ENCODE measurements around the gene CD44.
A peak's percentile ranks its signal among the peaks of the same experiment; 100 is the strongest.
"Not testable (repeated sequence)": the region's sequence is repeated elsewhere in the genome, so short reads cannot be mapped to it uniquely, and the experiment has no call there.

The CD44 gene

DNA sequence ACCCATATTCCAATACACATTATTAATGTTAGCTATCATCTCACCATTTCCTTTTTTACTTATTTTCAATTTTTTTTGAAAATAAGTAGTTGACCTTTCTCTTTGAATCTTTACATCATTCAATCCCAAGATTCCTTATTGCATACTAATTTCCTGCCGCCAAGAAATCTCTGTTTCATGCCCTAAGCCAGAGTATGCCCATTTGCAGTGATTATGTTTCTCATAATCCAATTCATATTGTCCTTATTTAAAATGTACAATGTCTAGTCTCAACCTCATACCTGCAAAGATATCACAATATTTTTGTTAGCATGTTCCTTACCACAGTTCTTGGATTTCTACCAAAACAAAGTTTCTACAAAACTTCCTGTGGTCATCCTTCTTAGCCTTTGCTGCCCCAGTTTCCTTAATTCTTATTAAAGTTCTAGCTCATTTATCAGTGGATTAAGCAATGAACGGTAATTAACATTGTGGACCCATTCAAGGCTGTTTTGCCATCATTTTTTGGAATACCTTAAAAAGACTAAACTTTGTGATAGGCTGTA, 75.3 kb downstream of the CD44 start:
- no peak for DNase-seq (ENCODE audit: low read depth)

DNA sequence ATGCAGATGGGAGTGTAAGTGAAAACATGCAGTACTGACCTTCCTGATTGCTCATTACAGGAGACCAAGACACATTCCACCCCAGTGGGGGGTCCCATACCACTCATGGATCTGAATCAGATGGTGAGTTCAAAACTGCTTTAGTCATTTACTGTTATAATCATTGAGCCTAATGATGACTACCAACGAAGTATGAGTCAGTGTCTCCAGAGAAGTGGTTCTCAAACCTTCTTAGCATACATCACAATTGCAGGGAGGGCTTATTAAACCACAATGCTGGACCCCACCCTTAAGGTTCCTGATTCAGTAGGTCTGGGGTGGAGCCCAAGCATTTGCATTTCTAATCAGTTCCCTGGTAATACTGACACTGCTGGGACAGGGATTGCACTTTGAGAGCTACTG, 75.8 kb downstream of the CD44 start:
- DNase-seq (ENCODE audit: low read depth): no peak

DNA sequence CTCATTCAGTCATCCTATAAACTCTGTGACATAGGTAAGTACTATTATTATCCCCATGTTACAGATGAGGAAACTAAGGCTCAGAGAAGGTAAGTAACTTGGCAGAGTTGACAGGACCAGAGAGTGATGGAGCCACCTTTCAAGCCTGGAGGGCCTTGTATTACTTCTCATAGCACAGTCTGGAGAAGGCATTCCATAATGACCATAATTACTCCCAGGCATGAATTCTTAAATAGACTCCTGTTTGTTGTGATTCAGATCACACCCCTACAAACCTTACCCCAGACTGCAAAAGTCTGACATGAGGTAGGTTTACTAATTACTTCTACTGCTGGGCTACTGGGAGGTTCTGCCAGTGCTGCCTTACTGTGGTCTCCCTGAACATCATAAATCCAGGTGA, 77.0 kb downstream of the CD44 start:
- DNase-seq (ENCODE audit: low read depth): no peak

DNA sequence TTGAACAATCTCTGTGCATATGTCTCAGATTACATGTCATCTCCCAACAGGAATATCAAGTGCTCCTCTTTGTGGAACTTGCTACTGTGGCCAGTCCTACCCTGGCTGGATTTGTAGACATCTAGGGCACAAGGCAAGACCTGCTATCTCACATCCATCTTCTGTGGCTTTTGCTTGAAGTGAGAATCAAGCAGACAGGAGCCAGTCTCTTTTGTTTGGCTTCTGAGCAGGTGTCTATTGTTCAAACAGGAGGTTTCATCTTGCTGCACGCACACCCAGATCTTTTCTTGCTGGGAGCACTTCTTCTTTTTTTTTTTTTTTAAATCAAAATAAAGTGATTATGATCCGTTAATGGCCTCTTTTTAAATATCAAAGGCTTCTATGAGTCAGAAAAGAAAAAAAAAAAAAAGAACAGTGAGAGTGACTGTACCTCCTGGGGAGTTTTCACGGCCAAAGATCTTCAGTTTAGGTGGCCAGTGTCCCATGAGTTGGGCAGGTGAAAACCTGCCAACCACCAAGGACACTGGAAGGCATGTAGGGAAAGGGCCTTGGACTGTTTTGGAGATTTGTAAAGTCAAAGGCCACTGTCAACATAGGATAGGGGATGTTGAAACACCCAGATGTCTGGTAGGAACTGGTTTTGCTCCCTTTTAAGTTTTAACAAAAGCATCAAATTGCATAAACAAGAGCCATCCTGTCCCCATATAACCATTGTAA, 78.1 kb downstream of the CD44 start:
- DNase-seq (ENCODE audit: low read depth): no peak

DNA sequence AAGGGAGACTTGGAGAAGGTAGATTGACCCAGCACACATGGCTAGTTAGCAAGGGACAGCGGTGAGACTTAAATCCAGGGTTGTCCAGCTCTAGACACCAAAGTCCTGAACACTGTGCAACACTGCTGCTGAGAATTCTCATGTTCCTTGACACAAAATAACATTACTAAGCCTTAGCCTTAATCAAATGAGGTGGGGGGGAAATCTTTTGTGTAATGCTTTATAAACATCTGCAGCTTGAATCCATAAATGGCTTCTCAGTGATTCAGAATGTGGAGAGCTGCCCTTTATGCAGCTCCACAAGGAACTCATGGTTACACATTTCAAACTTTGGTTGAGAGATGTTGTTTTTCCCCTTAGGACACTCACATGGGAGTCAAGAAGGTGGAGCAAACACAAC, 80.0 kb downstream of the CD44 start:
- no peak for DNase-seq (ENCODE audit: low read depth)

DNA sequence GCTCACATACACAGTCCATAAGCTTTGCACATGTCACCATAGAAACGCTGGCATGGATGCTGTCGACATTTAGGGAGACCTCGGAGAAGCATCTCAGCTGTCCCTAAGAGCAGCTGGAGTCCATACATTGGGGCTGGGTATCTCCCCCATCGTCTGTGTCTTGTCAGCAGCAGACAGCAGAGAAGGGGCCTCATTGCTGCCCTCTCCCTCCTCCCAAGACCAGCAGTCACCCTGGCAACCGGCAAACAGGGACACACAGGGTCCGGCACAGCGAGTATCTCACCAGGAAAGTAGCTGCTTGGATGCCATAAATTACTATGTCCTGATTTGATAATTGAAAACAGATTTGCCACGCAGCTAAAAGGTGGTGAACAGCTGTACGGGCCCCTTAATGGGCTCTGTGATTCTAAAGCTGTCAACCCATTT, 84.4 kb downstream of the CD44 start:
- no peak for DNase-seq (ENCODE audit: low read depth)

DNA sequence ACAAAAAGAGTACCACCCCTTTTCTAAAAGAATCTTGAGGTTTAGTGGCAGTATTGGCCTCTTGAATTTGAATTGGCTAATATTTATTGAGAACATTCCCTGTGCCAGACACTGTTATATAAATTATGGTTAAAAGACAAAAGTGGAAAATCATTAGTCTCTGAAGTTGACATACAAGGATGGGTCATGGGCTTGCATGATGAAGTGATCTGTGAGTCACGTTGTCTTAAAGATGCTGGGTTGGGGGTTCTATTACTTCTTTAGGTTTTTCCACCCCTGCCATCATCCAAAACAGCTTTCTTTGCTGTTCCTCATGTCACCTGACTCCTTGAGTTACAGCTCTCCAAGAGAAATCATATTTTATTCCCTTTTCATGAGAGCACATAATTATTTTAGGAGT, 85.0 kb downstream of the CD44 start:
- no peak for DNase-seq (ENCODE audit: low read depth)

DNA sequence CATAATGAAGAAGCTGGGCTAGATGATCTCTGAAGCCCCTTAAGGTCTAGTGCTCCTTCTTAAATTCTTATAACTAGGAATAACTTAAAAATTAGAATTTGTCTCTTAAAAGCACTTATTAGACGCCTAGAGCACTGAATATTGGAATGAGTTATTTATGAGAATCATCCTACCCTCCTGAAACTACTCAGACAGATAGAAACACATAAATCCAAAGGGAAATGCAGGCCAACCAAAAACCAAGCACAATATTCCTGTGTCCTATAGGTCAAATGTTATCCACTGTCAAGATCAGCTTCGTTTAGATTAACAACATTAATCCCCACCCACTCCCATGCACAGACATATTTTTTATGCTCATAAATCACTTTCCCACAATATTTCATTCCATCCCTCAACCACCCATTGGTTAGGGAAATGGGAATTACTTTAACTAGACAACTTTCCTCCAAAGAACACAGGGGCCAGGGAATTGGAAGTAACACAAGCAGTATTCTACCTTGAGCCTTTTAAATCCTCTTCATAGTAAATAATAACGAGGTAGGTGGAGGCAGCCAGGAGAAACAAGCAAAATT, 87.1 kb downstream of the CD44 start:
- DNase-seq (ENCODE audit: low read depth): no peak

DNA sequence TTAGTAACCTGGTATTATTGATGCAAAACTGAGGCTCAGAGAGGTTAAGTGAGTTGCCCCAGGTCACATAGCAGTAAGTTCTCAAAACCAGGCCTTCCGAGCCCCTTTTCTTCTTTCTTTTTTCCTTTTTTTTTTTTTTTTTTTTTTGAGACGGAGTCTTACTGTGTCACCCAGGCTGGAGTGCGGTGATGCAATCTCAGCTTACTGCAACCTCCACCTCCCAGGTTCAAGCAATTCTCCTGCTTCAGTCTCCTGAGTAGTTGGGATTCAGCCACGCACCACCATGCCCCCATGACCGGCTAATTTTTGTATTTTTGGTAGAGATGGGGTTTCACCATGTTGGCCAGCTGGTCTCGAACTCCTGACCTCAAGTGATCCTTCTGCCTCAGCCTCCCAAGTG, 87.8 kb downstream of the CD44 start:
- not testable (repeated sequence) for DNase-seq (ENCODE audit: low read depth)

DNA sequence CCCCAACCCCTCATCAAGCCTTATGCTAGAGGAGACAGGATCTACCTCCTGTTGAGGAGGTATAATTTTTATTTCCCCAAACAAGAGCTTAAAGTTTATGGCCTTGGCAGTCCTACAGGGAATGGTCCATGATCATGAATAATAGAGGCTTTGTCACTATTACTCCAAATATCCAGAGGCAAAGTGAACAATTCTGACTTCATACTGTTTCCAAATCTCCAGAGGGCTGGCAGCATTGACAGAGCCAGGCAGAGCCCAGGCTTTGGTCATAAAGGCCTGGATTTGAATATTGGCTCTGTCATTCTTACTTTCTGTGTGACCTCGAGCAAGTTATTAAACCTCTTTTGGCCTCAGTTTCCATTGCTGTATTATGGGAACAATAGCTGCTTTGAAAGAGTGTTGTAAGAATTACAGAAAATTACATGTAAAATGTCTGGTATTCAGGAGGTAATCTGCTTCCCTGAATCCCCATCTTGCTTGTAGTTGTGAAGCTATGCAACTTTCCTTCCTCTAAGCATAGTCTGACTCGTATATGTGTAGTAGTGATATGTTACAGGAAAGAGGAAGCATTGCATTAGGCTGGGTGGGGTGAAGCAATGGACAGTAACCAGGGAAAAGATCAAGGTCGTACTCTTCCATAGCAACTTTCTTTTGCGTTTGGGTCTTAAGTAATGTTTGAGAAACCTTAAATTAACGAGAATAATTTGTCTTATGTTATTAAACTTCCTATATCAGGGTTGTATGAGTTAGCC, 88.8 kb downstream of the CD44 start:
- DNase-seq (ENCODE audit: low read depth): no peak

DNA sequence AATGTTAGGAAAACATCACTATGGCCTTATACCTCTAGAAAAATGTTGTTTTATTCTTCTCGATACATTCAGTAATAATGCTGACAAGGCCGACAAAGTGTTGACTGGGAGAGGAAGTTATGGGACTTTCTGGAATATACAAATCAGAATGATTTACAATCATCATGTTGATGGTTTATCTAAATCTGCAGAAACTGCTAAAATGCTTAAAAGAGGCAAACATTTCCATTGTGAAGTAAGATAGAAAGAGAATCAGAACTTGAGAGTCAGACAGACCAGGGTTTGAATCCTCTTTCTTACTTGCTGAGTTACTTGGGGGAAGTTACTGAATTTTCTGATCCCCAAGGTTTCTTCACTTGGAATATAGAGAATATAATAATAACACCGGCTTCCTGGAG, 89.4 kb downstream of the CD44 start:
- no peak for DNase-seq (ENCODE audit: low read depth)

DNA sequence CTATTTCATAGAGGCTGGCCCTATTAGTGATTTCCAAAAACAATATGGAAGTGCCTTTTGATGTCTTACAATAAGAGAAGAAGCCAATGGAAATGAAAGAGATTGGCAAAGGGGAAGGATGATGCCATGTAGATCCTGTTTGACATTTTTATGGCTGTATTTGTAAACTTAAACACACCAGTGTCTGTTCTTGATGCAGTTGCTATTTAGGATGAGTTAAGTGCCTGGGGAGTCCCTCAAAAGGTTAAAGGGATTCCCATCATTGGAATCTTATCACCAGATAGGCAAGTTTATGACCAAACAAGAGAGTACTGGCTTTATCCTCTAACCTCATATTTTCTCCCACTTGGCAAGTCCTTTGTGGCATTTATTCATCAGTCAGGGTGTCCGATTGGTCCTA, 91.4 kb downstream of the CD44 start:
- DNase-seq (ENCODE audit: low read depth): no peak

DNA sequence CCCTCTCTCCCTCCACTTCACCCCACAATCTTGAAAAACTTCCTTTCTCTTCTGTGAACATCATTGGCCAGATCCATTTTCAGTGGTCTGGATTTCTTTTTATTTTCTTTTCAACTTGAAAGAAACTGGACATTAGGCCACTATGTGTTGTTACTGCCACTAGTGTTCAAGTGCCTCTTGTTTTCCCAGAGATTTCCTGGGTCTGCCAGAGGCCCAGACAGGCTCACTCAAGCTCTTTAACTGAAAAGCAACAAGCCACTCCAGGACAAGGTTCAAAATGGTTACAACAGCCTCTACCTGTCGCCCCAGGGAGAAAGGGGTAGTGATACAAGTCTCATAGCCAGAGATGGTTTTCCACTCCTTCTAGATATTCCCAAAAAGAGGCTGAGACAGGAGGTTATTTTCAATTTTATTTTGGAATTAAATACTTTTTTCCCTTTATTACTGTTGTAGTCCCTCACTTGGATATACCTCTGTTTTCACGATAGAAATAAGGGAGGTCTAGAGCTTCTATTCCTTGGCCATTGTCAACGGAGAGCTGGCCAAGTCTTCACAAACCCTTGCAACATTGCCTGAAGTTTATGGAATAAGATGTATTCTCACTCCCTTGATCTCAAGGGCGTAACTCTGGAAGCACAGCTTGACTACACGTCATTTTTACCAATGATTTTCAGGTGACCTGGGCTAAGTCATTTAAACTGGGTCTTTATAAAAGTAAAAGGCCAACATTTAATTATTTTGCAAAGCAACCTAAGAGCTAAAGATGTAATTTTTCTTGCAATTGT, 92.3 kb downstream of the CD44 start:
- no peak for DNase-seq (ENCODE audit: low read depth)

DNA sequence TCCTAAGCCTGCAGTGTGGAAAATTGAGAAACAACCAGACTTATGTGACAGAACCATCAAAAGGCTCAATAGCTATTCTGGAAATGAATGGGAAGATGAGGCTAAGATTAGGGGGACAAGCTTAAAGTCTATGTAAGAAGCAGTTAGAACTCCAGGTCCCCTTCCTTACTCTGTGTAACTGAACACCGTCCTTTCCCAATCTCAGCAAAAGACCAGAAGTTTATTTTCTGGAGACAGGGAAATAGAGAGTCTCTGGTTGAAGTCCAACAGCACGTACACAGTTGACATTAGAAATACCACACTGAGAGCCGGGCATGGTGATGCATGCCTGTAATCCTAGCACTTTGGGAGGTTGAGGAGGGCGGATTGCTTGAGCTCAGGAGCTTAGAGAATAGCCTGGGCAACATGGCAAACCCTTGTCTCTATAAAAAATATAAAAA, 93.9 kb downstream of the CD44 start:
- no peak for DNase-seq (ENCODE audit: low read depth)

DNA sequence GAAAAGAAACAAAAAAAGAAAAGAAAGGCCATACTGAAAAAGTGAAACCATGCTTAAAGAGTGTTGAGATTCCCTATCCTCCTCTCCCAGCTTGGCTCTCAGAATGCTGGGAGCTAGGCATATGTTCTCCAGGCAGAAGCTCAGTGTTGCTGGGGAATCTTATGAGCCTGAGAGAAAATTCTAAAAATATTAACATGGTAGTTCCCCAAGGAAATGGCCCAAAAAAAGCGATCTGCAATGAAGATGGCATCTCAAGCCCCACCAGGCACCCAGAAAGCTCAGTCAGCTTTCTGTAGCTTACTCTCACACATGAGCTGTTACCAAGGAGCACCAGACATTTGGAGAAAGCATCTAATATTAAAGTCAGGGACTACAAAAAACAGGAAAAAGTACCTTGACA, 94.5 kb downstream of the CD44 start:
- no peak for DNase-seq (ENCODE audit: low read depth)

DNA sequence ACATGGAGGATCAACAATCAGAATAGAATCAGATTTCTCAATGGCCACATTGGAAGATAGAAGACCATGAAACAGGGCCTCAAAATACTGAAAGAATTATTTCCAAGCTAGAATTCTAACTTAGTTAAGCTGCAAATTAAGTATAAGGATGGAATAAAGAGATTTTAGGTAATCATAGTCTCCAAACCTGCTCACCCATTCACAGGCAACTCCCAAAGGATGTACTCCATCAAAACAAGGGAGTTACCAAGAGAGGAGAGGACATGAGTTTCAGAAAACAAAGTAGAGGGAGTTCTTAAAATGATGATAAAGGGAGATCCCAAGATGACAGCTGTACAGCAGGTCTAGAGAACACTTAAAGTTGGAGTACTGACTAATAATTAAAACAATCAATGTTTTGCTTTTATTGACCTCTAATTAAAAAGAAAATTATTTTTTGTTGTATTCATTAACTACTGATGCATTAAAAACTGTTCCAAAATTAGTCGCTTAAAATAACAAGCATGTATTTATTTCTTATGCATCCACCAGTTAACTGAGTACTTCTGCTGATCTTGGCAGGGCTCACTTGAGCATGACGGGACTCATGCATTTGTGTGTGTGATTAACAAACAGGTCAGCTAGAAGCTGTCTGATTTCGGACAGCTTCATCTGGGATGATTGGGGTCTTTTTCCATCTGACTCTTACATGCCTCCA, 95.6 kb downstream of the CD44 start:
- no peak for DNase-seq (ENCODE audit: low read depth)

DNA sequence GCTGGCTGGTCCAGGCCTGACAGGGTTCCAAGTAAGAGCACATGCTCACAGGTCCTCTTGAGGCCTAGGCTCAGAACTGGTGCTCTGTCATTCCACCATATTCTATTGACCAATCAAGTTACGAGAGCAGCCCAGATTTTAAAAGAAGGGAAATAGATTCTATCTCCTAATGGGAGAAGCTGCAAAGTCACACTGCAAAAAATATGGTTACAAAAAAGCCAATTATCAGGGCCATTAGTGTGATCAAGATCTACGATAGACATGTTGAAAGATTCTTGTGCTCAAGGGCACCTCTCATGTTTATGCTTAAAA, 96.1 kb downstream of the CD44 start:
- no peak for DNase-seq (ENCODE audit: low read depth)

DNA sequence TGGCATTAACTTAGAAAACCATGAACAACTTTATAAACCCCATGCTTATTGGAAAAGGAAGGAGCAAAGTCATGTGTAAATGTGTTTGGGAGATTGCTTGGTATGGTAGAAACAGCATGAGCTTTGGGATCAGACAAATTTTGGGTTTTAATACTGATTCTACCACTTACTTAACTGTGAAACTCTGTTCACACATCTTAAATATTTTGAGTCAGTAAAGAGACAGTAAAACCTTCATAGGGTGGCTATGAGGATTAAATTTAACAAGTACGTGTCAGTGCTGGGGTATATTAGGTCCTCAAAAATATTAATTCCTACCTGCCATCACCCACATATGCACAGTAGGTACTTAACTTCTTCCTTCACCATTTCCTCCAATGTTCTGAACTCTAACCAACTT, 96.5 kb downstream of the CD44 start:
- no peak for DNase-seq (ENCODE audit: low read depth)

DNA sequence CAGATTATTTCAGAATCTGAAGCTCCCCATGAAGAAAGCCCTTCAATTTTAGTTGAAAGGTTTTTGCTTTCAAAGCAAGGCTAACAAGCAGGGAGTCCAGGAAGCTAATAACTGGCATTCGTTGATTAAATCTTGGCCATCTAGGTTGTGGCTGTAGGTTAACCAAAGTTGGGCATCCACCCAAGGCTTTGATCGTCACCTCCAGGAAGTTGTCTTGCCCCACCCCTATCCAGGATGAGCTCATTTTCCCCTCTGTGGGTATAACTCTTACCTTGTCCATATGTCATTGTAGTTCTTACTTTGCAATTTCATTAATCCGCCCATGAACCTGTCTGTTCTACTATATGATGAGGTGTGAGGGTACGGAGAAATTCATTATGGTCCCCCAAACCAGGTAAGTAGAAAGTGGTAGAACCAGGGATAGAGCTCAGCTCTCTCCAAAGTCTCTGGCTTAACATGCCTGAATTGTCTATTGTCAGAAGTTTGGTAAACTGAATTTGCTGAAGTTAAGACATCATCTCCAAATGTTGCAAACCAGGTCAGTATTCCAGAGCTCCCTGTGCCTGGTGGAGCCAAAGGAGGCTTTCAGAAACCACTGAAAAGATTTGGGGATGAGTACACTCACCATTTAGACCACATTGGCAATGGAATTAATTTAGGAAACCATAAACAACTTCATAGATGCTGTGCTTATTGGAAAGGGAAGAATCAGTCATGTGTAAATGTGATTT, 97.1 kb downstream of the CD44 start:
- DNase-seq (ENCODE audit: low read depth): peak; percentile 42

DNA sequence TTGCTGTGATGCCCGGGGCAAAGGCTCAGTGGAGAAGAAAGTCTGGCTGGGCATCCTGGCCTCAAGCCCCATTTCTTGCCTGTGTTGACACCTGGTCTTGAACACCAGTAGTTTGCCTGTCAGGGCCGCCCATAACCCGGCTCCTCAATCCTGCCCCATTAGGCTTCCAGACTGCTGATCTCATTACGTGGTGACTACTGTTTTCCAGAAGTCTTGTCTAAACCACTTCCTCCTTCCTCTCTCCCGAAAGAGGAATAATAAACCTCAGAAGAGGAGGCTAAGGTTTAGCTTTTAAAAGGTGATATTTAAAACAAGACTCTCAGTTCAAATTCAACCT, 97.7 kb downstream of the CD44 start:
- DNase-seq (ENCODE audit: low read depth): no peak

DNA sequence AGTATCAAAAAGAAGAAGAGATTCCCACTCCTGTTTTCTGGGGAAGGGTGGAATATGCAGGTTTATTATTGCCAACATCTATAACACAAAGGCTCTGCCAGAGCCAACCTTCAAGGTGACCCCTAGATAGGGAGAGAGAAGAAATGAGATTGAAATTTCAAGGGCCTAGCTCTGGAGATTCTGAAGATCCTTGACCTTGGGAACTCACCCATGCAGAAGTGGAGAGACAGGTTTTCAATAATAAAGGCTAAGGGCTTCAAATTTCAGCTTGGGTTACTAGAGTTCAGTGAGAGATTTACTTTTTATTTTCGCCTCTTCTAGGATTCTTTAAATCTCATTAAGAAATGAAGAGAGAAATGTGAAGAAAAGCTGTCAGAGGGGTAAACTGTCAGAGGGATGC, 98.4 kb downstream of the CD44 start:
- no peak for DNase-seq (ENCODE audit: low read depth)

Data from activated T-cell treated with anti-CD3 and anti-CD28 coated beads for 1 hour (primary cell).